SK-N-SH treated with all-trans-retinoic acid at 6 μM for 48 hours (cell line): Measurements from ENCODE around the gene LBX1.

ENCODE experiments used
- ARNTL ChIP-seq: fragments of 450-650 bp; formaldehyde crosslinking; IDR thresholded peaks from 2 replicates; pipeline ENCODE4 v1.5.0; 2020; ENCODE audit warnings: low read depth, mild to moderate bottlenecking, moderate library complexity, borderline replicate concordance
- BACH2 ChIP-seq: fragments of 250-450 bp; sonication (Bioruptor Pico); IDR thresholded peaks from 2 replicates; pipeline ENCODE4 v1.9.0; 2021; ENCODE audit warnings: mild to moderate bottlenecking, borderline replicate concordance
- CSDC2 ChIP-seq: fragments of 250-450 bp; sonication (Bioruptor Pico); IDR thresholded peaks from 2 replicates; pipeline ENCODE4 v1.5.0; 2020; ENCODE audit warnings: mild to moderate bottlenecking, moderate library complexity
- ESRRG ChIP-seq: fragments of 250-450 bp; sonication (Bioruptor Pico); IDR thresholded peaks from 2 replicates; pipeline ENCODE4 v1.6.1; 2021; ENCODE audit warnings: mild to moderate bottlenecking
- OSR1 ChIP-seq: fragments of 250-450 bp; sonication (Bioruptor Pico); IDR thresholded peaks from 2 replicates; pipeline ENCODE4 v1.8.0; 2022; ENCODE audit warnings: moderate library complexity, mild to moderate bottlenecking, inconsistent platforms
- PPARA ChIP-seq: fragments of 250-450 bp; sonication (Bioruptor Pico); IDR thresholded peaks from 2 replicates; pipeline ENCODE4 v1.5.0; 2020; ENCODE audit warnings: mild to moderate bottlenecking, borderline replicate concordance
- RARB ChIP-seq: fragments of 250-450 bp; sonication (Bioruptor Pico); IDR thresholded peaks from 2 replicates; pipeline ENCODE4 v1.8.0; 2021; ENCODE audit warnings: mild to moderate bottlenecking, moderate library complexity
- ZFP3 ChIP-seq: fragments of 250-450 bp; sonication (Bioruptor Pico); IDR thresholded peaks from 2 replicates; pipeline ENCODE4 v1.5.0; 2020; ENCODE audit warnings: mild to moderate bottlenecking, moderate library complexity
- ZFP30 ChIP-seq: fragments of 450-650 bp; formaldehyde crosslinking; IDR thresholded peaks from 2 replicates; pipeline ENCODE4 v1.5.0; 2022; ENCODE audit warnings: mild to moderate bottlenecking, moderate library complexity
- ZNF70 ChIP-seq: fragments of 450-650 bp; formaldehyde crosslinking; IDR thresholded peaks from 2 replicates; pipeline ENCODE4 v1.5.0; 2020; ENCODE audit warnings: mild to moderate bottlenecking, moderate library complexity
- TF ChIP-seq, protein P1 (sequence below): fragments of 250-450 bp; sonication (Bioruptor Pico); IDR thresholded peaks from 2 replicates; pipeline ENCODE4 v1.8.0; 2020; ENCODE audit warnings: mild to moderate bottlenecking, moderate library complexity, borderline replicate concordance
- TF ChIP-seq, protein P2 (sequence below): fragments of 250-450 bp; sonication (Bioruptor Pico); IDR thresholded peaks from 2 replicates; pipeline ENCODE4 v1.5.1; 2020; ENCODE audit warnings: low read depth, mild to moderate bottlenecking, moderate library complexity
- TF ChIP-seq, protein P3 (sequence below): fragments of 250-450 bp; sonication (Bioruptor Pico); IDR thresholded peaks from 2 replicates; pipeline ENCODE4 v1.8.0; 2021; ENCODE audit warnings: low read depth, mild to moderate bottlenecking, moderate library complexity, borderline replicate concordance

DNA sequence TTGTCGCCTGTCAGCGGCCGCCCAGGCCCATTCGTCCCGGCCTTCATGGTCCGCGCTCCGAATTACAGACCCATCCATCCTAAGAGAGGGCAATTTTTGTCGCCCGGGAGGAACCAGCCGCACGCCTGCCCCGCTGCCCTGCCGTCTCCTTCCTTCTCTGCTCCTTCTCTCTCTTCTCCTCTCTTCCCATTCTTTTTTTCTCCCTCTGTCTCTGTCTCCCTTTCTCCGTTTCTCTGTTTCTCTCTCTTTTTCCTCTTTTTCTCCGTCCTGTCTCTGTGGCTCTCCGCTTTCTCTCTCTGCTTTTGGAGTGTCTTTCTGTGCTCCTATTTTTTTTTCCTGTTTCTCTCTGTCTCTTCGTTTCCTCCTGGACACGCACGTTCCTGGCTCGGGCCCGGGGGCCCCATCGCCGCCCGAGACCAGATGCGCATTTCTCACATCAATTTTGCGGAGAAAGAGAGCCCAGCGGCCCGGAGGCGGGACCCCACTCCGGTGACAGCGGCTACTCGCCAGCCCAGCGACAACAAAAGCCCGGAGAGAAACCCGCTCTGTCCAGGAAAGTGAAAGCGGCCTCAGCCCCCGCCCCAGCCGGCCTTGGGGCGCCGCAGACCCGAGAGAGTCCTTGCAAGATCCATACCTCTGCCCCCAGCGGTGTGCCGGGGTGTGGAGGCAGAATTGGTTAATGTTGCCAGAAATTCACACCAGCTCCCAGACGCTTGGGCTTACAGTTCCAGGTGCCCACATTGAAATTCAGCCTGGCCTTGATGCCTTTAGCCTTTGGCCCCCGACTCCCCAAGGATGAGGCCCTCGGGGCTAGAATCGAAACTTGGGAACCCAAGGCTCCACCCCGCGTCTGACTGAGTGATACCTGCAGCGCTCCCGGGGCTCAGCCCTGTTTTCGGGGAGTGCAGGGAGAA lies 4.1 kb downstream of the LBX1 start:
- TF ChIP-seq OSR1 (no peak), RARB (no peak), ARNTL (no peak), ZNF70 (CRISPR knock-in tag) (no peak), ESRRG (CRISPR knock-in tag) (no peak), ZFP3 (CRISPR knock-in tag) (no peak), ZFP30 (no peak), BACH2 (CRISPR knock-in tag) (no peak), PPARA (no peak), CSDC2 (CRISPR knock-in tag) (no peak)
- TF ChIP-seq, protein P1, sequence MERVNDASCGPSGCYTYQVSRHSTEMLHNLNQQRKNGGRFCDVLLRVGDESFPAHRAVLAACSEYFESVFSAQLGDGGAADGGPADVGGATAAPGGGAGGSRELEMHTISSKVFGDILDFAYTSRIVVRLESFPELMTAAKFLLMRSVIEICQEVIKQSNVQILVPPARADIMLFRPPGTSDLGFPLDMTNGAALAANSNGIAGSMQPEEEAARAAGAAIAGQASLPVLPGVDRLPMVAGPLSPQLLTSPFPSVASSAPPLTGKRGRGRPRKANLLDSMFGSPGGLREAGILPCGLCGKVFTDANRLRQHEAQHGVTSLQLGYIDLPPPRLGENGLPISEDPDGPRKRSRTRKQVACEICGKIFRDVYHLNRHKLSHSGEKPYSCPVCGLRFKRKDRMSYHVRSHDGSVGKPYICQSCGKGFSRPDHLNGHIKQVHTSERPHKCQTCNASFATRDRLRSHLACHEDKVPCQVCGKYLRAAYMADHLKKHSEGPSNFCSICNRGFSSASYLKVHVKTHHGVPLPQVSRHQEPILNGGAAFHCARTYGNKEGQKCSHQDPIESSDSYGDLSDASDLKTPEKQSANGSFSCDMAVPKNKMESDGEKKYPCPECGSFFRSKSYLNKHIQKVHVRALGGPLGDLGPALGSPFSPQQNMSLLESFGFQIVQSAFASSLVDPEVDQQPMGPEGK (CRISPR knock-in tag), result no peak
- TF ChIP-seq, protein P2, sequence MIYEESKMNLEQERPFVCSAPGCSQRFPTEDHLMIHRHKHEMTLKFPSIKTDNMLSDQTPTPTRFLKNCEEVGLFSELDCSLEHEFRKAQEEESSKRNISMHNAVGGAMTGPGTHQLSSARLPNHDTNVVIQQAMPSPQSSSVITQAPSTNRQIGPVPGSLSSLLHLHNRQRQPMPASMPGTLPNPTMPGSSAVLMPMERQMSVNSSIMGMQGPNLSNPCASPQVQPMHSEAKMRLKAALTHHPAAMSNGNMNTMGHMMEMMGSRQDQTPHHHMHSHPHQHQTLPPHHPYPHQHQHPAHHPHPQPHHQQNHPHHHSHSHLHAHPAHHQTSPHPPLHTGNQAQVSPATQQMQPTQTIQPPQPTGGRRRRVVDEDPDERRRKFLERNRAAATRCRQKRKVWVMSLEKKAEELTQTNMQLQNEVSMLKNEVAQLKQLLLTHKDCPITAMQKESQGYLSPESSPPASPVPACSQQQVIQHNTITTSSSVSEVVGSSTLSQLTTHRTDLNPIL (CRISPR knock-in tag), result no peak
- TF ChIP-seq, protein P3, sequence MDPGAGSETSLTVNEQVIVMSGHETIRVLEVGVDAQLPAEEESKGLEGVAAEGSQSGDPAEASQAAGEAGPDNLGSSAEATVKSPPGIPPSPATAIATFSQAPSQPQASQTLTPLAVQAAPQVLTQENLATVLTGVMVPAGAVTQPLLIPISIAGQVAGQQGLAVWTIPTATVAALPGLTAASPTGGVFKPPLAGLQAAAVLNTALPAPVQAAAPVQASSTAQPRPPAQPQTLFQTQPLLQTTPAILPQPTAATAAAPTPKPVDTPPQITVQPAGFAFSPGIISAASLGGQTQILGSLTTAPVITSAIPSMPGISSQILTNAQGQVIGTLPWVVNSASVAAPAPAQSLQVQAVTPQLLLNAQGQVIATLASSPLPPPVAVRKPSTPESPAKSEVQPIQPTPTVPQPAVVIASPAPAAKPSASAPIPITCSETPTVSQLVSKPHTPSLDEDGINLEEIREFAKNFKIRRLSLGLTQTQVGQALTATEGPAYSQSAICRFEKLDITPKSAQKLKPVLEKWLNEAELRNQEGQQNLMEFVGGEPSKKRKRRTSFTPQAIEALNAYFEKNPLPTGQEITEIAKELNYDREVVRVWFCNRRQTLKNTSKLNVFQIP (CRISPR knock-in tag), result no peak
